ENCODE data around the gene STXBP4.

Gene STXBP4, protein sequence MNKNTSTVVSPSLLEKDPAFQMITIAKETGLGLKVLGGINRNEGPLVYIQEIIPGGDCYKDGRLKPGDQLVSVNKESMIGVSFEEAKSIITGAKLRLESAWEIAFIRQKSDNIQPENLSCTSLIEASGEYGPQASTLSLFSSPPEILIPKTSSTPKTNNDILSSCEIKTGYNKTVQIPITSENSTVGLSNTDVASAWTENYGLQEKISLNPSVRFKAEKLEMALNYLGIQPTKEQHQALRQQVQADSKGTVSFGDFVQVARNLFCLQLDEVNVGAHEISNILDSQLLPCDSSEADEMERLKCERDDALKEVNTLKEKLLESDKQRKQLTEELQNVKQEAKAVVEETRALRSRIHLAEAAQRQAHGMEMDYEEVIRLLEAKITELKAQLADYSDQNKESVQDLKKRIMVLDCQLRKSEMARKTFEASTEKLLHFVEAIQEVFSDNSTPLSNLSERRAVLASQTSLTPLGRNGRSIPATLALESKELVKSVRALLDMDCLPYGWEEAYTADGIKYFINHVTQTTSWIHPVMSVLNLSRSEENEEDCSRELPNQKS

GRCh38 chr17:54968262-54968987 is at the start of gene STXBP4, which contains the start of gene COX11:
STXBP4 (plus strand) TSS chr17:54968765; CDS start chr17:54986220, 17,455 bp downstream.
COX11 (minus strand) TSS chr17:54968654; CDS start chr17:54968646, 8 bp downstream.
- DNase-seq = peak; percentile 89

DNA sequence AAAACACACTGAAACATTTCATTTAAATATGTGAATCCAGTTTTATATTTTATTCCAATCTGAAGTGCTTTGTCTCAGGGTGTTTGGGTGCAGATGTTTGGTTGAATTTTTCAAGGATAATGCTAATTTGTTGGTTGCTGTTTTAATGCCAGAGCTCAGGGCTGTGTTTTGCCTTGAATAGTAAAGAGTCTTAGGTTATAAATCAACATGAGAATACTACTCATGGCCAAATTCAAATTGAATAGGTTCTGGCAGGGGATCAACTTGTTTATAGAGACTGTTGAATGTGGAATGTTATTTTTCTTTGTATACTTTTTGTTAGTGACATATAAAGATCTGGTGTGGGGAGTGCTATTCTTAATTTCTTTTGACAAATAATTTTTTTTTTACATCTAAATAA is 49.1 kb upstream of the STXBP4 start:
- DNase-seq = no peak

GRCh38 chr17:54920819-54921218 is 47.7 kb upstream of the STXBP4 start:
- no peak for DNase-seq

DNA sequence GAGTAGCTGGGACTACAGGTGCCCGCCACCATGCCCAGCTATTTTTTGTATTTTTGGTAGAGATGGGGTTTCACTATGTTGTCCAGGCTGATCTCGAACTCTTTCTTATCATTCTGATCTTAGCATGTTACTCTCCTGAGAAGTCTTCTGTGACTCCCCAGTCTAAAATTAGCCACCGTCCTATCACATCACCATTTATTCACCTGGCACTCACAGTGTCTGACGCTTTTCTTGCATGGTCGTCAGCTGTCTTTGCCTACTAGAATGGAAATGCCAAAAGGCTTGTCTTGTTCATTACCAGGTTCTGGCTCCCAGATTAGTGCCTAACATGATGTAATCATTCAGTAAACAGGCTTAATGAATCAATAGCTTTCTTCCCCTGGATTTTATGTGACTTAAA is 44.2 kb upstream of the STXBP4 start:
- no peak for DNase-seq

GRCh38 chr17:54927525-54927924 is 41.0 kb upstream of the STXBP4 start:
- DNase-seq = no peak

DNA sequence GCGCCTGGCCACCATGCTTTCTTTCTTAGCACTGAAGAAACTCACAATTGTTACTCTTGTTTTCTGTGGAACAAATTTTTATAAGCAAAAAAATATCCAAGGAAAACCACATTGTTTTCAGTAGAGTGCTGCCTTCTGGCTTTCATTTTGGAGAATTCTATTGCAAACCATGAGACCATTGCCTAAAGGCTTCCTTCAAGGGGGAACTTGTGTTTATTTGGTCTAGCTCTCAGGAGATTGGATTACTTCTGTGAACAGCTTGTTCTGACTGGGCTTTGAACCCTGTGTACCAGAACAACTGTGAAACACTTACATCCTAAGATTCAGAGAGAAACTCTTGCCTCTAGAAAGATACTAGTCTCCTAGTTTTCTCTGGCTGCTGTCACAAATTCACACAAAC is 35.9 kb upstream of the STXBP4 start:
- no peak for DNase-seq

DNA sequence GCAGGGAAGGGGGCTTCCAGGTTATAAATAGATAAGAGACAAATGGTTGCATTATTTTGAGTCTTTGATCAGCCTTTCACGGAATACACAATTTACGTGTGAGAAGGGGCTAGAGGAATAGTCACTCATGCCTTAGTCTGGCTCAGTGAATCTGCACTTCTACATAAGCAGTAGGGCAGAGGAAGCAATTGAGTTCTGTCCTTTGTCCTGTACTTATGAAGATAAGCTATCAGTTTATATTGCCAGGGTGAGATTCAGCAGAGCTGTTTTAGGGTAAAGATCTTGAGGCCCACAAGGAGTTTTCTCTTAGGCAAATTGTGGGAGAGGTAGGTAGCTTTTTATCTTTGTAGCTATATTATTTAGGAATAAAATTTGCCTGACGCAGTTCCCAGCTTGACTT is 34.6 kb upstream of the STXBP4 start:
- DNase-seq = no peak

- DNase-seq = no peak
Measured at GRCh38 chr17:54935471-54935870, 33.1 kb upstream of the STXBP4 start.

DNA sequence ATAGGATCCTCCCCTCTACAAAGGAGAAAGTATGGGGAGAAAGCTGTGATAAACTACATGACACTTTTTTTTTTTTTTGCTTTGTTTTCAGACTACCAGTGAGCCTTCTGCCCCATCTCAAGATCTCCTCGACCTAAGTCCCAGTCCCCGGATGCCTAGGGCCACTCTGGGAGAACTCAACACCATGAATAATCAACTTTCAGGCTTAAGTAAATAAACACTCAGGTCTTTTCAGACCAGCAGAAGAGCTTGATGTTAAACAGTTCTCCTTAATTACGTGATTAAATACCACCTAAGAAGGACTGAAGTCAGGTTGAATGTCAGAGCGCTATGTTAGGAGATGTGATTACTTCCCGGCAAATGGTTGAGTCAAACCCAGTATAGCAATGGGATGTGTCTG is 31.5 kb upstream of the STXBP4 start:
- no peak for DNase-seq

GRCh38 chr17:54937426-54937825 is 31.1 kb upstream of the STXBP4 start:
- no peak for DNase-seq

DNA sequence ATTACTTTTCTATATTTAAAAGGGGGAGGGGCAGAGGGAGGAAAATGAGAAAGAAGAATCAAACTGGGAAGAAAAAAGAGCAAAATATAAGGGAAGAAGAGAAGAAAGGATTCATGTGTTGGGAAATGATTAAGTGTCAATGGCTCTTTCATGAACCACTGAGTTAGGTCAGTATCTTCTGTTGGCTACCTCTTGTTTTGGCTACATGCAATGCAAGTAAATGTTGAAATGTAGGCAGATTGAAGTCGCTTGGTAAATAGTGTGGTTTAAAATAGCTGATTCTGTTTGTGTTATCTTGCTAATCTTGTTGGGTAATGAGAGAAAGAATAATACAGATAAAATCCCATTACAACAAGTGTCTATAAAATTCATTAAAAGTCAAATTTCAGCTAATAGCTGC is 27.3 kb upstream of the STXBP4 start:
- no peak for DNase-seq

GRCh38 chr17:54944796-54945195 is 23.8 kb upstream of the STXBP4 start:
- DNase-seq = no peak

GRCh38 chr17:54945231-54945630 is 23.3 kb upstream of the STXBP4 start:
- no peak for DNase-seq

GRCh38 chr17:54945671-54946070 is 22.9 kb upstream of the STXBP4 start:
- no peak for DNase-seq

- DNase-seq = no peak
Measured at GRCh38 chr17:54947396-54947795, 21.2 kb upstream of the STXBP4 start.

DNA sequence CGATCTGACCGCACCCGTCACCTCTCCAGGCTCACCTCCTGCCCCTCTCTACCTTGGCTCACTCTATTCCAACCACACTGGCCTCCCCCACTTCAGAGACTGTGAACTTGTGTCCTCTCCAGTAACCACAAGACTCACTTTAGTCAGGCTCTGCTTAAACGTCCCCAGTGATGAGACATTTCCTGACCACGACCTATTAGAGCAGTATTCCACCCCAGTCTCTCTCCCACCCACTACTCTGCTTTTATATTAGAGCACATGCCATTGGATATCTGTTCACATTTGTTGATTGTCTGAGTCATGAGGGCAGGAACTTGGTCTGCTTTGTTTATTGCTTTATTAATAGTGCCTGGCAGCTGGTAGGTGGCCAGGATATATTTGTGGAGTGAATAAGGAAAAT is 20.2 kb upstream of the STXBP4 start:
- DNase-seq = no peak

DNA sequence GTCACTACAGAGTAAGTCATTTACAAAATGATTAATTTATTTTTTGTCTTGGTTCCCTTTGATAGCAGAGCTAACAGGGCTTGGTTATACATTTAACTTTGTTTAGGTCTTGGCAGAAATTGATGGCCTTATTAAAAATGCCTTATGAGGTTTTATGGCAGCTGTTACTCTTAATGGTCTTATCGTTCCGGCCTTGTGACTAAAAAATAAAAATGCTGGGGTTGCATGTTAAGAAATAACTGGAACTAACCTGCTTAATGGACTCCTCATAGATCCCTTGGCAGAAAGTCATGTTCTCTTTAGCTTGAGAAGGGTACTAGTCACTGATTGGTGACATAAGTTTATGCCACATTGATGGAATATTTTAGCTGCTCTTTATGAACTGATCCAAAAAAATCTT is 18.4 kb upstream of the STXBP4 start:
- no peak for DNase-seq

DNA sequence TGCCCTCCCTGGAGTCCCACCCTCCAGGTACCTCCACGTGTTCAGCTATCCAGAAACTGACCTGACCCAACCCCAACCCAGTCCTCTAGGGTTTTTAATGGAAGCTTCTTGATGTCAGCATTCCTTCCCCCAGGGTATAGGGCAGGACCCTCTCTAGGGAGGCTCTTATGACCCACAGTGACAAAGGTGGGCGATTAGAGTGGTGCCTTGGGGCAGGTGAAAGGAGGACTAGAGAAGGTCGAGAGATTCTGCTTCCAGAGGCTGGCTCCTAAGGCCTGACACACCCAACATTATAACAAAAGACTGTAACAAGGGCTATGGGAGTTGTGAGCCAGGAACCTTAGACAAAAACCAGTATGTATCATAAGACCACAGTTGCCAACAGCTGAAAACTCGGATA is 17.3 kb upstream of the STXBP4 start:
- no peak for DNase-seq

DNA sequence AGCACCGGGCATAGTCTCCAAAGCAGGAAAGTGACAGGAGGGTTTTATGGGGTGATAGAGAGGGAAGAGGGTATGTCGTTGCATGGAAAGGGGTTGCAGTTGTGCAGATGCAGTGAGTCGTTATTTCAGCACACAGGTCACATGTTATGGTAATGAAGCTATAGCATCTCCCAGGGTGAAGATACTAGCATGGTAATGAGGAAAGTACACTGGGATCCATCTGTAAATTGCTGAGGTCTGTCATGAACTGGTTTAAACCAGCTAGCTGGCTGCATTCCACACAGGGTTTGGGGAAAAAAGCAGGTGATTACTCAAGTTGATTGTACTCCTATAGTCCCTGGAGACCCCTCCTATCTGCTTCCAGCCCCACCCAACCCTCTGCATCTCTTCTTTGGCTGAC is 11.8 kb upstream of the STXBP4 start:
- DNase-seq = no peak

DNA sequence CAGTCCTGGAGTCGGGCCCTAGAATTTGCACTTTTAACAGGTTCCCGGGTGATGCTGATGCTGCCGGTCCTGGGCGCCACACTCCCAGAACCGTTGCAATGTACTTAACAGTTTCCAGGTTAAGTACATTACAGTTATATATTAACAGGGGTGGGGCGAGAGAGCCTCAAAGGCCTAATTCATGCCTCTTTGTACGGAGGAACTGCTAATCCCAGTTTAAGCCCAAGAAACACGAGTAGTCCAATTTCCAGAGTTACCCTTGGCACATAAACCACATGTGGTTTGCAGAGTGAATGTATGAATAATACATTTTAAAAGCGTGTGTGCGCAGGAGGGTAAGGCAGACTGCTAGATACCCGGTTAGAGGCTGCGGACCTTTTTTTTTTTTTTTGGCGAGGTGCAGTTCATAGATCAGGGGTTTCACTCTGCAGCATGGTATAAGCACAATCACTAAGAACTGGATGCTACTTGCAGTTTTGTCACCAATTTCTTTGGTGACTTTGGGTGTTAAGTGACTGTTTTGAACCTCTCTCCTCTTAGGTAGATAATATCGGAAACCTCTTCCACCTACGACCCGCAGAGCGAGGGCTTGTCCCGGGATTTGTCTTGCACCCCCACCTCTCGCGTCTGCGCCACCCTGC is 824 bp upstream of the STXBP4 start:
- no peak for DNase-seq

DNA sequence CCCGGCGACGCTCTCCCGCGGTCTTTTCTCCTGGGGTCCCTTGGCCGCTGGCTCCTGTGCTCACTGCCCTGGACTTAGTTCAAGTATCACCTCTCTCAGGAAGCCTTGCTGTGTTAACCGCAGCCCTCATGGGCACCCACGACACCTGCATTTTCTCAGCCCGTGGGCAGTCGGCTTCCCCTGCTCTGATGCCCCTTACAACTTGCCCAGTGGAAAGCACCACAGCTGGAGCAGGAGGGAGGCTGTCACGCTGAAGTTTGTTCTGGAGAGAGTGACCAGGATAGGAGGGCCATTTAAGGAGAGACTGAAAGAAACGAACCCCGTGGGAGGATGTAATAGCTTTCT is 395 bp downstream of the STXBP4 start:
- no peak for DNase-seq

DNA sequence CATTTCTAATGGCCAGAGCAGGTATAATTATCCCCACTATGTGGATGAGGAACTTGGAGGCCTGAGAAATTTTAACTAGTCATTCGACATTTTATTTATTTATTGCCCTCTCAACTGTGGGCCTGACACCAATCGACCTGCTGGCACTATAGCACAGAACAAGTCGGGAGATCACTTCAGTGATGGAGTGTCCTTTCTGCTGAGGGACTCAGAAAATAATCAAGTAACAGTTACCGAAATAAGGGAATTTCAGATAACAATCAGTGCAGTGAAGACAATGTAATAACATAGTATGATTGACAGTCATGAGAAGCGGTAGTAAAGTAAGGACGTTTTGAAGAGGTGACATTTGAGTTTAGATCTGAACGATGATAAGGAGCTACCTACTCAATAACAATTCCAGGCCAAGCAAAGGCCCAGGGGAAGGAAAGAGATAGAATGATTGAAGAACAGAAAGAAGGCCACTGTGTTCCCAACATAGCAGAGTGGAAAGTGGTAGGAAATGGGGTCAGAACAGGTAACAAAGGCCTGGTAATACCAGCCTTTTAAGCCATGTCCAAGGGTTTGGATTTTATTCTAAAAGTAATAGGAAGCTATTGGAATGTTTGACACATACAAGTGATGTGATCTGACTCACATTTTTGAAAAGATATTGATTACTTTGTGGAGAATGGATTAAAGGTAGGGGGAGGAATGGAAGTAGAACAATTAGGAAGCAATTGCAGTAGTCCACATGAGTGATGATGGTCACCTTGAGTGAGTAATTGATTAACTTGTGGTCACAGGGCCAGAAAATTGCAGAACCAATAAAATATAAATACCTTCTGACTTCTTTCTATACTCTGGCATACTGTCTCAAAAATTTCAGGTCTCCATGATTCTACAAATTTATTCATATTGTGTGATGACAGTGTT is 1.4 kb downstream of the STXBP4 start:
- no peak for DNase-seq

- no peak for DNase-seq
Measured at GRCh38 chr17:54971147-54971546, 2.6 kb downstream of the STXBP4 start.

Data from activated effector memory CD4-positive, alpha-beta T cell treated with Interleukin-2 at 50 U/mL for 16 hours (primary cell).